SW480 (cell line): ENCODE data around the gene THAP5.

Experiments
- DNase-seq: peaks from one replicate; pipeline ENCODE4 v3.0.0-alpha.2; 2016; ENCODE audit warnings: low spot score

THAP5 gene

GRCh38 chr7:108569381-108570145, at the start of gene THAP5, which contains the start of gene DNAJB9:
Gene THAP5, minus strand, starts transcription at chr7:108569706. Its CDS starts 137 bp downstream, at chr7:108569569.
Gene DNAJB9, plus strand, starts transcription at chr7:108569874. Its CDS starts 1,853 bp downstream, at chr7:108571727.
- DNase-seq = peak; percentile 99

GRCh38 chr7:108618056-108618455, 48.5 kb upstream of the THAP5 start:
- no peak for DNase-seq

- no peak for DNase-seq
Measured at GRCh38 chr7:108614896-108615295, 45.4 kb upstream of the THAP5 start.

- no peak for DNase-seq
Measured at GRCh38 chr7:108613949-108614381, 44.5 kb upstream of the THAP5 start.

GRCh38 chr7:108613147-108613948, 43.8 kb upstream of the THAP5 start:
- DNase-seq = peak; percentile 41

- DNase-seq = no peak
Measured at GRCh38 chr7:108611268-108611667, 41.8 kb upstream of the THAP5 start.

- DNase-seq = no peak
Measured at GRCh38 chr7:108609643-108610042, 40.1 kb upstream of the THAP5 start.

- no peak for DNase-seq
Measured at GRCh38 chr7:108605559-108606201, 36.2 kb upstream of the THAP5 start.

GRCh38 chr7:108604307-108605077, 35.0 kb upstream of the THAP5 start:
- no peak for DNase-seq

GRCh38 chr7:108603656-108604306, 34.3 kb upstream of the THAP5 start:
- peak; percentile 22 for DNase-seq

GRCh38 chr7:108600399-108600798, 30.9 kb upstream of the THAP5 start:
- DNase-seq = no peak

GRCh38 chr7:108598914-108599580, 29.5 kb upstream of the THAP5 start:
- no peak for DNase-seq

GRCh38 chr7:108598153-108598552, 28.6 kb upstream of the THAP5 start:
- no peak for DNase-seq

- no peak for DNase-seq
Measured at GRCh38 chr7:108596560-108596959, 27.1 kb upstream of the THAP5 start.

- DNase-seq = no peak
Measured at GRCh38 chr7:108592646-108593201, 23.2 kb upstream of the THAP5 start.

GRCh38 chr7:108590606-108591005, 21.1 kb upstream of the THAP5 start:
- DNase-seq = no peak

- no peak for DNase-seq
Measured at GRCh38 chr7:108589874-108590273, 20.4 kb upstream of the THAP5 start.

GRCh38 chr7:108589199-108589598, 19.7 kb upstream of the THAP5 start:
- no peak for DNase-seq

GRCh38 chr7:108586274-108586710, 16.8 kb upstream of the THAP5 start:
- DNase-seq = no peak

- no peak for DNase-seq
Measured at GRCh38 chr7:108585843-108586242, 16.3 kb upstream of the THAP5 start.
